K562 (cell line): Measurements from ENCODE around the gene FTH1. TPM values are rescaled to one million over a fixed set of nuclear protein-coding genes. Genes with fewer than 3 reads are reported as not detected.

Source experiments
- BDP1 ChIP-seq: IDR thresholded peaks from 3 replicates; pipeline ENCODE4 v1.6.1; 2011; ENCODE audit not compliant: insufficient read length, insufficient read depth
- CHCHD3 ChIP-seq: fragments of 250-450 bp; sonication (Bioruptor Pico); IDR thresholded peaks from 2 replicates; pipeline ENCODE4 v2.1.2; 2022; ENCODE audit warnings: mild to moderate bottlenecking
- FOXJ3 ChIP-seq: sonication (generic); formaldehyde crosslinking; IDR thresholded peaks from 2 replicates; pipeline ENCODE4 v1.4.0; 2020; ENCODE audit warnings: mild to moderate bottlenecking, missing genetic modification reagents
- GATAD2A ChIP-seq: fragments of 450-650 bp; IDR thresholded peaks from 2 replicates; pipeline ENCODE4 v1.6.1; 2017
- MAFF ChIP-seq: IDR thresholded peaks from 2 replicates; pipeline ENCODE4 v1.6.1; 2012; ENCODE audit warnings: low read length, improper control_type of control experiment
- MYNN ChIP-seq, 2 experiments: sonication (generic); formaldehyde crosslinking in 1 of 2; IDR thresholded peaks; 2 replicates each; pipeline versions ENCODE4 v1.5.0 to v1.6.1; 2016 to 2020; ENCODE audit warnings: antibody characterized with exemption in 1 of 2, missing genetic modification reagents in 1 of 2
- NR0B1 ChIP-seq: fragments of 450-650 bp; IDR thresholded peaks from one replicate; pipeline ENCODE4 v1.6.1; 2018; ENCODE audit warnings: mild to moderate bottlenecking, moderate library complexity; ENCODE audit not compliant: partially characterized antibody
- PATZ1 ChIP-seq: fragments of 250-450 bp; sonication (Bioruptor Pico); IDR thresholded peaks from 2 replicates; pipeline ENCODE4 v1.5.0; 2020; ENCODE audit warnings: mild to moderate bottlenecking, borderline replicate concordance
- PCBP1 ChIP-seq: fragments of 200-400 bp; formaldehyde crosslinking; IDR thresholded peaks from 2 replicates; pipeline ENCODE4 v1.6.1; 2018; ENCODE audit warnings: mild to moderate bottlenecking, low read depth, low read length; ENCODE audit not compliant: poor library complexity, severe bottlenecking
- POLR2H ChIP-seq: IDR thresholded peaks from 2 replicates; pipeline ENCODE4 v1.6.1; 2016; ENCODE audit warnings: missing genetic modification characterization, low read depth, mild to moderate bottlenecking, control low read depth, missing compliant biosample characterization, moderate library complexity
- PYGO2 ChIP-seq: fragments of 450-650 bp; IDR thresholded peaks from 2 replicates; pipeline ENCODE4 v1.6.1; 2016; ENCODE audit warnings: mild to moderate bottlenecking, missing genetic modification characterization, moderate library complexity, missing compliant biosample characterization
- RBM22 ChIP-seq: fragments of 200-400 bp; formaldehyde crosslinking; IDR thresholded peaks from 2 replicates; pipeline ENCODE4 v1.6.1; 2018; ENCODE audit warnings: low read length, low read depth; ENCODE audit not compliant: poor library complexity, severe bottlenecking
- SP1 ChIP-seq: sonication (generic); formaldehyde crosslinking; IDR thresholded peaks from 2 replicates; pipeline ENCODE4 v1.8.1; 2022; ENCODE audit warnings: mild to moderate bottlenecking, missing genetic modification reagents
- TCF7L2 ChIP-seq: fragments of 150-350 bp; IDR thresholded peaks from 2 replicates; pipeline ENCODE4 v1.6.1; 2016; ENCODE audit warnings: low read depth, mild to moderate bottlenecking, low read length, moderate library complexity
- TCFL5 ChIP-seq: fragments of 250-450 bp; sonication (Bioruptor Pico); conservative IDR thresholded peaks from 2 replicates; pipeline ENCODE4 v1.6.1; 2021; ENCODE audit warnings: mild to moderate bottlenecking, moderate library complexity, matching md5 sums
- TFAM ChIP-seq: fragments of 250-450 bp; sonication (Bioruptor Pico); conservative IDR thresholded peaks from 2 replicates; pipeline ENCODE4 v1.5.0; 2021; ENCODE audit warnings: mild to moderate bottlenecking, moderate library complexity
- ZBTB43 ChIP-seq: sonication (generic); formaldehyde crosslinking; IDR thresholded peaks from 2 replicates; pipeline ENCODE4 v1.8.0; 2023; ENCODE audit warnings: mild to moderate bottlenecking, missing genetic modification reagents
- ZNF282 ChIP-seq: sonication (generic); formaldehyde crosslinking; IDR thresholded peaks from 2 replicates; pipeline ENCODE4 v1.8.1; 2023; ENCODE audit warnings: missing genetic modification reagents
- ZNF518B ChIP-seq: fragments of 250-450 bp; sonication (Bioruptor Pico); IDR thresholded peaks from 2 replicates; pipeline ENCODE4 v1.5.0; 2021; ENCODE audit warnings: mild to moderate bottlenecking, moderate library complexity
- ZNF766 ChIP-seq: fragments of 200-800 bp; sonication (Bioruptor generic); conservative IDR thresholded peaks from 2 replicates; pipeline ENCODE4 v1.6.1; 2016; ENCODE audit warnings: missing genetic modification characterization, missing compliant biosample characterization
- polyA plus RNA-seq, 8 experiments: library from polyadenylated mRNA; depleted of rRNA in 4 of 8; stranded (reverse) in 5 of 8; unstranded in 3 of 8; fragments of >200 nt; fragmentation: Nextera tagmentation in 2 of 8; fragmentation: Illumina TruSeq in 1 of 8; extraction: Ambion mirVana in 2 of 8; extraction: Trizol in 1 of 8; gene quantifications; 2 replicates each; pipeline versions ENCODE4 v1.2.1 to v1.2.3, GENCODE V29; 2011 to 2014; ENCODE audit warnings: inconsistent platforms in 1 of 8, missing spikeins in 1 of 8
- total RNA-seq, 7 experiments: library from RNA; depleted of rRNA in 6 of 7; stranded (reverse); fragments of >200 nt in 6 of 7; fragmentation: Illumina TruSeq in 2 of 7; extraction: Trizol in 2 of 7; gene quantifications; 2 replicates each; pipeline versions ENCODE4 v1.2.1 to v1.2.3, GENCODE V29; 2011 to 2021; ENCODE audit warnings: low replicate concordance in 1 of 7

The FTH1 gene
- total and polyA plus RNA-seq, 9 of the 15 experiments (the other 6 are each of a cell fraction or from before 2014, with no cell fraction given) = 370 to 3,146 (median 802) TPM

- no peak for TF ChIP-seq ZNF518B (CRISPR knock-in tag)
- TF ChIP-seq SP1 = peak; percentile 61
- no peak for TF ChIP-seq PATZ1
- TF ChIP-seq POLR2H (tag) = peak; percentile 72
- TF ChIP-seq PCBP1 = no peak
- no peak for TF ChIP-seq TCF7L2
- no peak for TF ChIP-seq ZBTB43
- peak; percentile 98 for TF ChIP-seq MAFF
- TF ChIP-seq RBM22 = no peak
- no peak for TF ChIP-seq BDP1
- peak; percentile 63; the same call in 1 of the 2 replicates for TF ChIP-seq MYNN (IDR thresholded peaks at IDR 0.05)
- no peak for TF ChIP-seq MYNN (CRISPR knock-in tag; IDR thresholded peaks at IDR 0.05)
- TF ChIP-seq ZNF766 (CRISPR knock-in tag) = peak; percentile 100
- TF ChIP-seq TCFL5 (CRISPR knock-in tag) = no peak
- TF ChIP-seq NR0B1 = no peak
- TF ChIP-seq GATAD2A = no peak
- TF ChIP-seq FOXJ3 (CRISPR knock-in tag) = no peak
- no peak for TF ChIP-seq PYGO2 (tag)
- no peak for TF ChIP-seq ZNF282 (CRISPR knock-in tag)
- TF ChIP-seq TFAM (CRISPR knock-in tag) = no peak
- peak; percentile 13; the same call in 1 of the 2 replicates for TF ChIP-seq CHCHD3 (CRISPR knock-in tag)
Measured at GRCh38 chr11:61971248-61972111, 4.0 kb upstream of the FTH1 start (continued).
